ENCODE data around the gene MACROD1. TPM values are rescaled to one million over a fixed set of nuclear protein-coding genes. Genes with fewer than 3 reads are reported as not detected.
A peak's percentile ranks its signal among the peaks of the same experiment; 100 is the strongest.

Gene MACROD1
- total RNA-seq, 1 donor from 2014 or later, result 19.3 TPM

- no peak for DNase-seq (ENCODE audit: low spot score)
Measured at GRCh38 chr11:64092761-64093136, 73.2 kb downstream of the MACROD1 start.

GRCh38 chr11:64092111-64092760, 73.7 kb downstream of the MACROD1 start:
- DNase-seq (ENCODE audit: low spot score), result no peak

- no peak for DNase-seq (ENCODE audit: low spot score)
Measured at GRCh38 chr11:64090806-64091516, 75.0 kb downstream of the MACROD1 start.

GRCh38 chr11:64089915-64090805, 75.8 kb downstream of the MACROD1 start:
- no peak for DNase-seq (ENCODE audit: low spot score)

GRCh38 chr11:64089493-64089892, 76.4 kb downstream of the MACROD1 start:
- DNase-seq (ENCODE audit: low spot score), result no peak

- DNase-seq (ENCODE audit: low spot score), result no peak
Measured at GRCh38 chr11:64089027-64089360, 76.9 kb downstream of the MACROD1 start.

- DNase-seq (ENCODE audit: low spot score), result no peak
Measured at GRCh38 chr11:64088162-64089026, 77.5 kb downstream of the MACROD1 start.

GRCh38 chr11:64086258-64087123, 79.4 kb downstream of the MACROD1 start:
- peak; percentile 71 for DNase-seq (ENCODE audit: low spot score)

GRCh38 chr11:64085906-64086257, 80.0 kb downstream of the MACROD1 start:
- DNase-seq (ENCODE audit: low spot score), result no peak

GRCh38 chr11:64084951-64085710, 80.8 kb downstream of the MACROD1 start:
- peak; percentile 51 for DNase-seq (ENCODE audit: low spot score)

- no peak for DNase-seq (ENCODE audit: low spot score)
Measured at GRCh38 chr11:64084146-64084950, 81.6 kb downstream of the MACROD1 start.

- no peak for DNase-seq (ENCODE audit: low spot score)
Measured at GRCh38 chr11:64083398-64084080, 82.4 kb downstream of the MACROD1 start.

- DNase-seq (ENCODE audit: low spot score), result no peak
Measured at GRCh38 chr11:64081745-64082442, 84.0 kb downstream of the MACROD1 start.

- no peak for DNase-seq (ENCODE audit: low spot score)
Measured at GRCh38 chr11:64080390-64080789, 85.5 kb downstream of the MACROD1 start.

- DNase-seq (ENCODE audit: low spot score), result no peak
Measured at GRCh38 chr11:64078905-64079304, 87.0 kb downstream of the MACROD1 start.

GRCh38 chr11:64078284-64078683, 87.6 kb downstream of the MACROD1 start:
- DNase-seq (ENCODE audit: low spot score), result no peak

GRCh38 chr11:64077607-64078006, 88.3 kb downstream of the MACROD1 start:
- DNase-seq (ENCODE audit: low spot score), result no peak

GRCh38 chr11:64076758-64077157, 89.2 kb downstream of the MACROD1 start:
- no peak for DNase-seq (ENCODE audit: low spot score)
